ENCODE measurements around the gene DCDC2C.

Gene DCDC2C

GRCh38 chr2:3840611-3841155 is 137.3 kb downstream of the DCDC2C start:
- H3K27ac ChIP-seq (ENCODE audit: low read length, poor library complexity, severe bottlenecking) = no peak overlapping the region
- no peak overlapping the region for H3K18ac ChIP-seq (ENCODE audit: low read depth in 1 of 2, low read length in 2 of 2)
- H3K4me3 ChIP-seq (ENCODE audit: insufficient read depth in 1 of 2, low read depth in 1 of 2, low read length in 2 of 2) = no peak overlapping the region
- H3K36me3 ChIP-seq (ENCODE audit: control insufficient read depth in 1 of 2, insufficient read depth in 2 of 2, low read depth in 1 of 2, low read length in 2 of 2) = no peaks in the 10 kb centered on the region
- 88% methylated on average over 15 of the region's 15 CpGs for WGBS
- H2BK120ac ChIP-seq (ENCODE audit: low read depth, low read length) = no peak overlapping the region
- H4K91ac ChIP-seq (ENCODE audit: low read length) = no peak overlapping the region
- no peaks in the 10 kb centered on the region for H3K27me3 ChIP-seq (ENCODE audit: control insufficient read depth in 1 of 2, insufficient read depth in 1 of 2, low read length in 2 of 2)
- no peak overlapping the region for H3K14ac ChIP-seq (ENCODE audit: low read length in 2 of 2)
- H2AFZ ChIP-seq (ENCODE audit: low read depth, low read length) = no peak overlapping the region
- no peaks in the 10 kb centered on the region for H3K4me1 ChIP-seq (ENCODE audit: control insufficient read depth, insufficient read depth, low read depth, low read length)
- no peak overlapping the region for H2AK5ac ChIP-seq (ENCODE audit: low read length, severe bottlenecking)
- no peak for DNase-seq
- no peak overlapping the region for H3K9ac ChIP-seq (ENCODE audit: low read length)
- no peak overlapping the region for H4K8ac ChIP-seq (ENCODE audit: low read length)
- H2BK12ac ChIP-seq (ENCODE audit: low read length in 2 of 2) = no peak overlapping the region
- peaks cover 8% of the 10 kb centered on the region for H3K9me3 ChIP-seq (ENCODE audit: control insufficient read depth, low read length)
- no peak overlapping the region for H3K4ac ChIP-seq (ENCODE audit: low read depth in 1 of 2, low read length in 2 of 2)
- H3K23ac ChIP-seq (ENCODE audit: low read length in 2 of 2) = no peak overlapping the region
- no peak overlapping the region for H2BK15ac ChIP-seq (ENCODE audit: low read depth, poor library complexity, severe bottlenecking)
- H2BK5ac ChIP-seq (ENCODE audit: low read depth, low read length, poor library complexity, severe bottlenecking) = no peak overlapping the region
- H3K79me1 ChIP-seq (replicated peaks; ENCODE audit: low read length, poor library complexity, severe bottlenecking) = no peaks in the 10 kb centered on the region
- no peak overlapping the region for H3K4me2 ChIP-seq (ENCODE audit: low read length, poor library complexity, severe bottlenecking)

DNA sequence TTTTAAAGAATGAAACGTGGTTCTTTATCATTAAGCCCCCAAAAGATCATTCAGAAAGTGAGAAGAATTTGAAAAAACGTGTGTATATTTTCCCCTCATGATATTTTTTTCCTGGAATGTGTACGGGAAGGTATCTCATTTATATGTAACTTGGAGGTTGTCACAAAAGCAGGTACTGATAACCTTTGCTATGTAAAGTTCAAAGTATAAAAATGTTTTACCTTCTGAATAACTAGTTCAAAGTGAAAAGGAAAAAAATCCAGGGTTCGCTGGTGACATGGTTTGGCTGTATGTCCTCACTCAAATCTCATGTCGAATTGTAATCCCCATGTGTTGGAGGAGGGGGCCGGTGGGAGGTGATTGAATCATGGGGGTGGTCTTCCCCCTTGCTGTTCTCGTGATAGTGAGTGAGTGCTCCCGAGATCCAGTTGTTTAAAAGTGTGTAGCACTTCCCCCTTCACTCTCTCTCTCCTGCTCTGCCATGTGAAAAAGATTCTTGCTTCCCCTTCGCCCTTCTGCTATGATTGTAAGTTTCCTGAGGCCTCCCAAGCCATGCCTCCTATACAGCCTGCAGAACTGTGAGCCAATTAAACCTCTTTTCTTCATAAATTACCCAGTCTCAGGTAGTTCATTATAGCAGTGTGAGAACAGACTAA is 144.2 kb downstream of the DCDC2C start:
- Histone ChIP-seq H3K4me3 (ENCODE audit: insufficient read depth in 1 of 2, low read depth in 1 of 2, low read length in 2 of 2) (no peak overlapping the region), H3K4me1 (ENCODE audit: control insufficient read depth, insufficient read depth, low read depth, low read length) (no peaks in the 10 kb centered on the region), H2AK5ac (ENCODE audit: low read length, severe bottlenecking) (no peak overlapping the region), H4K8ac (ENCODE audit: low read length) (no peak overlapping the region), H3K4ac (ENCODE audit: low read depth in 1 of 2, low read length in 2 of 2) (no peak overlapping the region), H2AFZ (ENCODE audit: low read depth, low read length) (no peak overlapping the region), H3K18ac (ENCODE audit: low read depth in 1 of 2, low read length in 2 of 2) (no peak overlapping the region), H3K9me3 (ENCODE audit: control insufficient read depth, low read length) (peaks cover 4% of the 10 kb centered on the region), H4K91ac (ENCODE audit: low read length) (no peak overlapping the region), H2BK120ac (ENCODE audit: low read depth, low read length) (no peak overlapping the region), H3K79me1 (replicated peaks; ENCODE audit: low read length, poor library complexity, severe bottlenecking) (no peaks in the 10 kb centered on the region), H2BK12ac (ENCODE audit: low read length in 2 of 2) (no peak overlapping the region), H2BK15ac (ENCODE audit: low read depth, poor library complexity, severe bottlenecking) (no peak overlapping the region), H3K27me3 (ENCODE audit: control insufficient read depth in 1 of 2, insufficient read depth in 1 of 2, low read length in 2 of 2) (no peaks in the 10 kb centered on the region), H3K27ac (ENCODE audit: low read length, poor library complexity, severe bottlenecking) (no peak overlapping the region), H3K4me2 (ENCODE audit: low read length, poor library complexity, severe bottlenecking) (no peak overlapping the region), H2BK5ac (ENCODE audit: low read depth, low read length, poor library complexity, severe bottlenecking) (no peak overlapping the region), H3K9ac (ENCODE audit: low read length) (no peak overlapping the region), H3K36me3 (ENCODE audit: control insufficient read depth in 1 of 2, insufficient read depth in 2 of 2, low read depth in 1 of 2, low read length in 2 of 2) (no peaks in the 10 kb centered on the region), H3K14ac (ENCODE audit: low read length in 2 of 2) (no peak overlapping the region), H3K23ac (ENCODE audit: low read length in 2 of 2) (no peak overlapping the region)
- DNase-seq = no peak
- 41% methylated on average over 7 of the region's 9 CpGs for WGBS

- Histone ChIP-seq H3K23ac (ENCODE audit: low read length in 2 of 2) (no peak overlapping the region), H3K27me3 (ENCODE audit: control insufficient read depth in 1 of 2, insufficient read depth in 1 of 2, low read length in 2 of 2) (no peaks in the 10 kb centered on the region), H2BK12ac (ENCODE audit: low read length in 2 of 2) (no peak overlapping the region), H3K79me1 (replicated peaks; ENCODE audit: low read length, poor library complexity, severe bottlenecking) (no peaks in the 10 kb centered on the region), H3K9ac (ENCODE audit: low read length) (no peak overlapping the region), H4K8ac (ENCODE audit: low read length) (no peak overlapping the region), H3K4ac (ENCODE audit: low read depth in 1 of 2, low read length in 2 of 2) (no peak overlapping the region), H3K14ac (ENCODE audit: low read length in 2 of 2) (no peak overlapping the region), H3K4me2 (ENCODE audit: low read length, poor library complexity, severe bottlenecking) (no peak overlapping the region), H3K9me3 (ENCODE audit: control insufficient read depth, low read length) (peaks cover 7% of the 10 kb centered on the region), H3K4me3 (ENCODE audit: insufficient read depth in 1 of 2, low read depth in 1 of 2, low read length in 2 of 2) (no peak overlapping the region), H2BK120ac (ENCODE audit: low read depth, low read length) (no peak overlapping the region), H4K91ac (ENCODE audit: low read length) (no peak overlapping the region), H2AFZ (ENCODE audit: low read depth, low read length) (no peak overlapping the region), H3K18ac (ENCODE audit: low read depth in 1 of 2, low read length in 2 of 2) (no peak overlapping the region), H2AK5ac (ENCODE audit: low read length, severe bottlenecking) (no peak overlapping the region), H2BK15ac (ENCODE audit: low read depth, poor library complexity, severe bottlenecking) (no peak overlapping the region), H3K27ac (ENCODE audit: low read length, poor library complexity, severe bottlenecking) (no peak overlapping the region), H3K4me1 (ENCODE audit: control insufficient read depth, insufficient read depth, low read depth, low read length) (no peaks in the 10 kb centered on the region), H2BK5ac (ENCODE audit: low read depth, low read length, poor library complexity, severe bottlenecking) (no peak overlapping the region), H3K36me3 (ENCODE audit: control insufficient read depth in 1 of 2, insufficient read depth in 2 of 2, low read depth in 1 of 2, low read length in 2 of 2) (no peaks in the 10 kb centered on the region)
- DNase-seq = no peak
- 78% methylated on average over 8 of the region's 9 CpGs for WGBS
These were observed 145.4 kb downstream of the DCDC2C start for GRCh38 chr2:3848776-3849175.

GRCh38 chr2:3849213-3849612 is 145.8 kb downstream of the DCDC2C start:
- H3K79me1 ChIP-seq (replicated peaks; ENCODE audit: low read length, poor library complexity, severe bottlenecking) = no peaks in the 10 kb centered on the region
- no peak overlapping the region for H3K4ac ChIP-seq (ENCODE audit: low read depth in 1 of 2, low read length in 2 of 2)
- no peaks in the 10 kb centered on the region for H3K4me1 ChIP-seq (ENCODE audit: control insufficient read depth, insufficient read depth, low read depth, low read length)
- DNase-seq = no peak
- H3K23ac ChIP-seq (ENCODE audit: low read length in 2 of 2) = no peak overlapping the region
- no peak overlapping the region for H3K18ac ChIP-seq (ENCODE audit: low read depth in 1 of 2, low read length in 2 of 2)
- no peak overlapping the region for H4K8ac ChIP-seq (ENCODE audit: low read length)
- no peaks in the 10 kb centered on the region for H3K27me3 ChIP-seq (ENCODE audit: control insufficient read depth in 1 of 2, insufficient read depth in 1 of 2, low read length in 2 of 2)
- H2AK5ac ChIP-seq (ENCODE audit: low read length, severe bottlenecking) = no peak overlapping the region
- no peak overlapping the region for H3K27ac ChIP-seq (ENCODE audit: low read length, poor library complexity, severe bottlenecking)
- no peak overlapping the region for H4K91ac ChIP-seq (ENCODE audit: low read length)
- no peak overlapping the region for H2BK15ac ChIP-seq (ENCODE audit: low read depth, poor library complexity, severe bottlenecking)
- 79% methylated on average over 7 of the region's 7 CpGs for WGBS
- H3K4me3 ChIP-seq (ENCODE audit: insufficient read depth in 1 of 2, low read depth in 1 of 2, low read length in 2 of 2) = no peak overlapping the region
- no peaks in the 10 kb centered on the region for H3K36me3 ChIP-seq (ENCODE audit: control insufficient read depth in 1 of 2, insufficient read depth in 2 of 2, low read depth in 1 of 2, low read length in 2 of 2)
- H3K4me2 ChIP-seq (ENCODE audit: low read length, poor library complexity, severe bottlenecking) = no peak overlapping the region
- no peak overlapping the region for H2AFZ ChIP-seq (ENCODE audit: low read depth, low read length)
- no peak overlapping the region for H2BK120ac ChIP-seq (ENCODE audit: low read depth, low read length)
- H2BK5ac ChIP-seq (ENCODE audit: low read depth, low read length, poor library complexity, severe bottlenecking) = no peak overlapping the region
- H3K9me3 ChIP-seq (ENCODE audit: control insufficient read depth, low read length) = peaks cover 7% of the 10 kb centered on the region
- no peak overlapping the region for H3K9ac ChIP-seq (ENCODE audit: low read length)
- H3K14ac ChIP-seq (ENCODE audit: low read length in 2 of 2) = no peak overlapping the region
- no peak overlapping the region for H2BK12ac ChIP-seq (ENCODE audit: low read length in 2 of 2)

All from mesenchymal stem cell (in vitro differentiated cells and primary cell).